NCI-H187 (cell line): ENCODE results near the gene EIF1AX.
"Not testable (repeated sequence)": the region's sequence is repeated elsewhere in the genome, so short reads cannot be mapped to it uniquely, and the experiment has no call there.

Experiments
- DNase-seq, 2 experiments: peaks; one replicate each; lab custom pipeline; 2025; lab: John Stamatoyannopoulos, UW

EIF1AX gene

GRCh38 chrX:20126833-20127232 lies 14.8 kb downstream of the EIF1AX start:
- not testable (repeated sequence) for DNase-seq

GRCh38 chrX:20124964-20125363 lies 16.7 kb downstream of the EIF1AX start:
- DNase-seq, result no peak

GRCh38 chrX:20118065-20118824 lies 23.4 kb downstream of the EIF1AX start:
- no peak for DNase-seq

- DNase-seq, result no peak
Observed at GRCh38 chrX:20116577-20117240, 24.9 kb downstream of the EIF1AX start, which contains the start of gene MAP7D2. Gene MAP7D2, minus strand, starts transcription at chrX:20116907. Its CDS starts 28 bp downstream, at chrX:20116879.

GRCh38 chrX:20116087-20116576 lies 25.5 kb downstream of the EIF1AX start:
- DNase-seq, result no peak

- no peak for DNase-seq
Observed at GRCh38 chrX:20112022-20112774, 29.4 kb downstream of the EIF1AX start.

GRCh38 chrX:20111271-20111670 lies 30.4 kb downstream of the EIF1AX start:
- no peak for DNase-seq

- DNase-seq, result no peak
Observed at GRCh38 chrX:20101934-20102581, 39.6 kb downstream of the EIF1AX start.

GRCh38 chrX:20091499-20091898 lies 50.1 kb downstream of the EIF1AX start:
- no peak for DNase-seq

- no peak for DNase-seq
Observed at GRCh38 chrX:20089845-20090244, 51.8 kb downstream of the EIF1AX start.

GRCh38 chrX:20080277-20080676 lies 61.4 kb downstream of the EIF1AX start:
- DNase-seq, result no peak
